GM12878 (cell line): ENCODE measurements around the gene REL. TPM values are rescaled to one million over a fixed set of nuclear protein-coding genes. Genes with fewer than 3 reads are reported as not detected.

Source experiments
- ATAC-seq: fragments of 200-7000 bp; cut with Tn5 transposase; 3 replicates; pipeline ENCODE4 v1.9.1; 2020; ENCODE audit warnings: mild to moderate bottlenecking, moderate library complexity
- BruUV-seq: library from RNA; stranded (reverse); fragments of 400-500 nt; replicated peaks from 2 replicates; lab custom pipeline; 2021; lab: Mats Ljungman, UMichigan
- CTCF ChIA-PET: fragments of 300-600 bp; sonication (Branson Sonifier 250); formaldehyde crosslinking; extraction: SDS; loops from one replicate; lab custom pipeline; 2021; ENCODE audit warnings: inconsistent platforms; lab: Yijun Ruan, JAX
- POLR2A ChIA-PET: fragments of 350-600 bp; formaldehyde crosslinking; extraction: SDS; loops from one replicate; lab custom pipeline; 2021; ENCODE audit warnings: inconsistent platforms; lab: Charles Lee
- RAD21 ChIA-PET: fragments of 300-600 bp; sonication (Branson Sonifier 250); formaldehyde crosslinking; loops from one replicate; lab custom pipeline; 2023; ENCODE audit warnings: antibody characterized with exemption; ENCODE audit not compliant: unreplicated experiment; lab: Charles Lee
- SMC1A ChIA-PET: fragments of 300-600 bp; sonication (Branson Sonifier 250); formaldehyde crosslinking; loops from one replicate; lab custom pipeline; 2023; ENCODE audit not compliant: unreplicated experiment, uncharacterized antibody; lab: Charles Lee
- DNase-seq: peaks from one replicate; pipeline ENCODE4 v3.0.0-alpha.2; 2011; ENCODE audit warnings: low read depth, low spot score
- FAIRE-seq: peaks from 3 replicates; lab custom pipeline; 2011; peaks lifted over from hg19 to GRCh38; lab: Jason Lieb, UNC
- H2AFZ ChIP-seq: 2 replicates; pipeline ENCODE4 v1.6.0; 2011; ENCODE audit warnings: low read depth, low read length, control low read depth; ENCODE audit not compliant: control insufficient read depth
- H3K27ac ChIP-seq: 2 replicates; pipeline ENCODE4 v1.5.1; 2011; ENCODE audit warnings: control low read depth; ENCODE audit not compliant: control insufficient read depth, insufficient read depth
- H3K27me3 ChIP-seq, 2 experiments: replicated peaks in 1 of 2; 2 replicates each; pipeline versions ENCODE4 v1.6.0 to v1.6.1; 2011; ENCODE audit warnings: low read length in 1 of 2; ENCODE audit not compliant: control insufficient read depth in 2 of 2, insufficient read depth in 2 of 2
- H3K36me3 ChIP-seq, 2 experiments: 2 replicates each; pipeline ENCODE4 v1.5.1; 2011; ENCODE audit warnings: low read length in 1 of 2; ENCODE audit not compliant: control insufficient read depth in 2 of 2, insufficient read depth in 2 of 2
- H3K4me1 ChIP-seq: 2 replicates; pipeline ENCODE4 v1.6.1; 2011; ENCODE audit warnings: mild to moderate bottlenecking, low read length, moderate library complexity, mixed read lengths; ENCODE audit not compliant: control insufficient read depth, insufficient read depth
- H3K4me2 ChIP-seq: 2 replicates; pipeline ENCODE4 v1.6.0; 2011; ENCODE audit warnings: control low read depth; ENCODE audit not compliant: control insufficient read depth, insufficient read depth
- H3K4me3 ChIP-seq: fragments of 200-600 bp; sonication (generic); 2 replicates; pipeline ENCODE4 v1.5.1; 2016
- H3K79me2 ChIP-seq: 2 replicates; pipeline ENCODE4 v1.6.0; 2011; ENCODE audit warnings: low read length; ENCODE audit not compliant: control insufficient read depth, insufficient read depth
- H3K9ac ChIP-seq: 2 replicates; pipeline ENCODE4 v1.8.0; 2011; ENCODE audit warnings: low read length, control low read depth, mixed read lengths; ENCODE audit not compliant: control insufficient read depth, insufficient read depth
- H3K9me3 ChIP-seq: replicated peaks from 3 replicates; pipeline ENCODE4 v1.5.1; 2011; ENCODE audit warnings: mild to moderate bottlenecking, low read length; ENCODE audit not compliant: control insufficient read depth, insufficient read depth
- H4K20me1 ChIP-seq: 2 replicates; pipeline ENCODE4 v1.6.0; 2011; ENCODE audit not compliant: control insufficient read depth, insufficient read depth
- ASH2L ChIP-seq: fragments of 300-600, 200-600 bp; sonication (generic); IDR thresholded peaks from 2 replicates; pipeline ENCODE4 v1.6.1; 2017; ENCODE audit warnings: low read depth, mild to moderate bottlenecking, borderline replicate concordance
- BCL3 ChIP-seq: IDR thresholded peaks from 2 replicates; pipeline ENCODE4 v1.6.1; 2011; ENCODE audit warnings: borderline replicate concordance, low read depth, mild to moderate bottlenecking, moderate library complexity, low read length; ENCODE audit not compliant: insufficient read depth, poor library complexity, severe bottlenecking
- CBFB ChIP-seq: IDR thresholded peaks from 2 replicates; pipeline ENCODE4 v1.6.1; 2016; ENCODE audit warnings: antibody characterized with exemption, low read depth
- CBX5 ChIP-seq: sonication (generic); IDR thresholded peaks from 2 replicates; pipeline ENCODE4 v1.6.1; 2016; ENCODE audit warnings: low read depth, moderate library complexity, mild to moderate bottlenecking, inconsistent platforms
- CREM ChIP-seq: IDR thresholded peaks from 2 replicates; pipeline ENCODE4 v1.6.1; 2014; ENCODE audit warnings: antibody characterized with exemption, low read depth
- FOS ChIP-seq: IDR thresholded peaks from 3 replicates; pipeline ENCODE4 v1.6.1; 2011; ENCODE audit warnings: borderline replicate concordance; ENCODE audit not compliant: insufficient read length; ENCODE audit errors: extremely low read depth
- FOXM1 ChIP-seq: IDR thresholded peaks from 2 replicates; pipeline ENCODE4 v1.6.1; 2012; ENCODE audit warnings: low read depth, mild to moderate bottlenecking, inconsistent platforms, low read length, moderate library complexity
- IRF3 ChIP-seq: fragments of 450-650 bp; IDR thresholded peaks from 2 replicates; pipeline ENCODE4 v1.6.1; 2014; ENCODE audit warnings: mild to moderate bottlenecking
- LARP7 ChIP-seq: fragments of 450-650 bp; IDR thresholded peaks from 2 replicates; pipeline ENCODE4 v1.6.1; 2017; ENCODE audit warnings: mild to moderate bottlenecking
- MTA2 ChIP-seq: fragments of 450-650 bp; IDR thresholded peaks from 2 replicates; pipeline ENCODE4 v1.6.1; 2016; ENCODE audit warnings: low read depth, mild to moderate bottlenecking, moderate library complexity
- PAX8 ChIP-seq: fragments of 450-650 bp; IDR thresholded peaks from 2 replicates; pipeline ENCODE4 v1.6.1; 2017; ENCODE audit warnings: mild to moderate bottlenecking, moderate library complexity
- PML ChIP-seq: IDR thresholded peaks from 2 replicates; pipeline ENCODE4 v1.6.1; 2012; ENCODE audit warnings: low read length, inconsistent platforms
- POLR2A ChIP-seq: IDR thresholded peaks from 2 replicates; pipeline ENCODE4 v1.6.1; 2011; ENCODE audit warnings: low read depth, mild to moderate bottlenecking, low read length
- RUNX3 ChIP-seq: IDR thresholded peaks from 2 replicates; pipeline ENCODE4 v1.6.1; 2012; ENCODE audit warnings: low read length, inconsistent platforms
- SP1 ChIP-seq: IDR thresholded peaks from one replicate; pipeline ENCODE4 v1.6.1; 2011; ENCODE audit warnings: low read depth, low read length
- TCF3 ChIP-seq: IDR thresholded peaks from 2 replicates; pipeline ENCODE4 v1.6.1; 2012; ENCODE audit warnings: low read depth, mild to moderate bottlenecking, low read length, borderline replicate concordance; ENCODE audit not compliant: insufficient read depth
- WGBS: methylation state at CpG from one replicate; pipeline ENCODE4 v1.1.6; 2016; ENCODE audit warnings: low lambda C conversion rate; ENCODE audit not compliant: insufficient replicate concordance, insufficient coverage; ENCODE audit errors: missing lambda C conversion rate; 5-methylcytosine and 5-hydroxymethylcytosine counted together
- in situ Hi-C: fragments of 300-500 bp; cut with MboI; formaldehyde crosslinking; loops from 9 replicates; pipeline ENCODE4 v1.14.3; 2018; ENCODE audit warnings: mixed read lengths
- intact Hi-C: fragments of 100-400 bp; cut with micrococcal nuclease; formaldehyde crosslinking; loops from one replicate; pipeline ENCODE4 v1.14.2; 2022; ENCODE audit not compliant: unreplicated experiment
- polyA plus RNA-seq, 11 experiments: library from polyadenylated mRNA; depleted of rRNA in 4 of 11; unstranded in 6 of 11; stranded (reverse) in 5 of 11; fragments of >200 nt; fragmentation: Nextera tagmentation in 4 of 11; fragmentation: Illumina TruSeq in 1 of 11; extraction: Ambion mirVana in 4 of 11; extraction: Trizol in 1 of 11; gene quantifications; 1 replicate in 1 of 11; 2 replicates in 10 of 11; pipeline versions ENCODE4 v1.2.1 to v1.2.3, GENCODE V29; 2011 to 2016; ENCODE audit warnings: inconsistent platforms in 2 of 11, missing spikeins in 2 of 11, low read depth in 1 of 11
- total RNA-seq, 4 experiments: library from RNA; depleted of rRNA in 3 of 4; stranded (reverse); fragments of >200 nt in 3 of 4; fragmentation: Illumina TruSeq in 1 of 4; extraction: Trizol in 1 of 4; gene quantifications; 2 replicates each; pipeline versions ENCODE4 v1.2.1 to v1.2.3, GENCODE V29; 2013 to 2021
- TF ChIP-seq, protein P1 (sequence below): fragments of 150-350 bp; IDR thresholded peaks from 2 replicates; pipeline ENCODE4 v1.6.1; 2016; ENCODE audit warnings: low read depth, low read length
- TF ChIP-seq, protein P2 (sequence below): IDR thresholded peaks from 2 replicates; pipeline ENCODE4 v1.6.1; 2012; ENCODE audit warnings: low read depth, low read length, improper control_type of control experiment

REL gene
- total and polyA plus RNA-seq, 10 of the 15 experiments (the other 5 are each of a cell fraction or from before 2014, with no cell fraction given) = 6.3 to 52.4 (median 26.6) TPM

DNA sequence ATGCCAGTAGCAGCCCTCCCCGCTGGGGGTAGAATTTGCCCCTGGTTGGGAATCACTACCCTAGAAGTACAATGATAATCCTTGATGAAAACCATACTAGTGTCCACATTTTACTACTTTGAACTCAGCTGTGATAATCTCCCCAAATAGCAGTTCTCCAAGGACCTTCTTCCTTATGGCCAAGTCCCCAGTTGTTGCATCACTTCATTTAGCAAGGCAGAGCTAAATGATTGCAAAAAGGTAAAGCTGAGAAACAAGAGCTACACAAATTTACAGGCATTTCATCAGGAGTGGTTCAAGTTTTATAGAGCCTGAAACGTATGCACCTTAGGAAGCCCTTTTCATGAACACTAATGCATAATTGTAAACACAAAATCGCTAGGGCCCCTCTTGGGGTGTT lies 44.9 kb upstream of the REL start:
- no TSS peak for BruUV-seq
- no peak overlapping the region for H3K9ac ChIP-seq
- FAIRE-seq (no peak), DNase-seq (no peak), ATAC-seq (no peak)
- H3K79me2 ChIP-seq = no peaks in the 10 kb centered on the region
- WGBS = 59% methylated on average over 3 of the region's 3 CpGs
- no peaks in the 10 kb centered on the region for H4K20me1 ChIP-seq
- TF ChIP-seq POLR2A (no peak), FOXM1 (no peak), LARP7 (no peak), MTA2 (no peak), CBX5 (no peak), PML (no peak), FOS (no peak), SP1 (no peak), IRF3 (no peak), TCF3 (no peak), PAX8 (no peak), ASH2L (no peak), BCL3 (no peak), CBFB (no peak), CREM (no peak), RUNX3 (no peak)
- TF ChIP-seq, protein P1, sequence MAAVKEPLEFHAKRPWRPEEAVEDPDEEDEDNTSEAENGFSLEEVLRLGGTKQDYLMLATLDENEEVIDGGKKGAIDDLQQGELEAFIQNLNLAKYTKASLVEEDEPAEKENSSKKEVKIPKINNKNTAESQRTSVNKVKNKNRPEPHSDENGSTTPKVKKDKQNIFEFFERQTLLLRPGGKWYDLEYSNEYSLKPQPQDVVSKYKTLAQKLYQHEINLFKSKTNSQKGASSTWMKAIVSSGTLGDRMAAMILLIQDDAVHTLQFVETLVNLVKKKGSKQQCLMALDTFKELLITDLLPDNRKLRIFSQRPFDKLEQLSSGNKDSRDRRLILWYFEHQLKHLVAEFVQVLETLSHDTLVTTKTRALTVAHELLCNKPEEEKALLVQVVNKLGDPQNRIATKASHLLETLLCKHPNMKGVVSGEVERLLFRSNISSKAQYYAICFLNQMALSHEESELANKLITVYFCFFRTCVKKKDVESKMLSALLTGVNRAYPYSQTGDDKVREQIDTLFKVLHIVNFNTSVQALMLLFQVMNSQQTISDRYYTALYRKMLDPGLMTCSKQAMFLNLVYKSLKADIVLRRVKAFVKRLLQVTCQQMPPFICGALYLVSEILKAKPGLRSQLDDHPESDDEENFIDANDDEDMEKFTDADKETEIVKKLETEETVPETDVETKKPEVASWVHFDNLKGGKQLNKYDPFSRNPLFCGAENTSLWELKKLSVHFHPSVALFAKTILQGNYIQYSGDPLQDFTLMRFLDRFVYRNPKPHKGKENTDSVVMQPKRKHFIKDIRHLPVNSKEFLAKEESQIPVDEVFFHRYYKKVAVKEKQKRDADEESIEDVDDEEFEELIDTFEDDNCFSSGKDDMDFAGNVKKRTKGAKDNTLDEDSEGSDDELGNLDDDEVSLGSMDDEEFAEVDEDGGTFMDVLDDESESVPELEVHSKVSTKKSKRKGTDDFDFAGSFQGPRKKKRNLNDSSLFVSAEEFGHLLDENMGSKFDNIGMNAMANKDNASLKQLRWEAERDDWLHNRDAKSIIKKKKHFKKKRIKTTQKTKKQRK = no peak
- TF ChIP-seq, protein P2, sequence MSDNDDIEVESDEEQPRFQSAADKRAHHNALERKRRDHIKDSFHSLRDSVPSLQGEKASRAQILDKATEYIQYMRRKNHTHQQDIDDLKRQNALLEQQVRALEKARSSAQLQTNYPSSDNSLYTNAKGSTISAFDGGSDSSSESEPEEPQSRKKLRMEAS = no peak
- TF ChIP-seq, all 136 proteins: peak for 0
- H3K27me3 ChIP-seq = no peaks in the 10 kb centered on the region
- intact Hi-C loops (no loop called here), in situ Hi-C loops (no loop called here)
- H3K36me3 ChIP-seq = no peaks in the 10 kb centered on the region
- H3K27ac ChIP-seq = peak overlapping the region; percentile 74
- ChIA-PET POLR2A (interaction anchor here (0.8 to 4.3 kb wide), 5 partner anchors 8 to 46 kb away, joined by 4 to 38 read pairs (median 5); partner anchors contain the start of gene REL), RAD21 (interaction anchor here (1.2 to 5.5 kb wide), 5 partner anchors 18 to 129 kb away, joined by 3 to 78 read pairs (median 16); partner anchors contain the start of gene REL), CTCF (interaction anchor here (1.3 to 2.8 kb wide), 3 partner anchors 19 to 31 kb away, joined by 4 to 14 read pairs (median 4); no protein-coding TSS in a partner anchor), SMC1A (interaction anchor here (0.8 to 6.7 kb wide), 12 partner anchors 8 to 161 kb away, joined by 3 to 112 read pairs (median 4); partner anchors contain the start of gene REL)
- H3K4me1 ChIP-seq = peaks cover 89% of the 10 kb centered on the region
- peak overlapping the region; percentile 65 for H3K4me2 ChIP-seq
- H3K9me3 ChIP-seq = no peaks in the 10 kb centered on the region
- no peak overlapping the region for H2AFZ ChIP-seq
- H3K4me3 ChIP-seq = peak overlapping the region; percentile 39; the same call in 1 of the 2 replicates
